Measurements from ENCODE around the gene ART1.
"Not testable (repeated sequence)": the region's sequence is repeated elsewhere in the genome, so short reads cannot be mapped to it uniquely, and the experiment has no call there.

ART1 gene

DNA sequence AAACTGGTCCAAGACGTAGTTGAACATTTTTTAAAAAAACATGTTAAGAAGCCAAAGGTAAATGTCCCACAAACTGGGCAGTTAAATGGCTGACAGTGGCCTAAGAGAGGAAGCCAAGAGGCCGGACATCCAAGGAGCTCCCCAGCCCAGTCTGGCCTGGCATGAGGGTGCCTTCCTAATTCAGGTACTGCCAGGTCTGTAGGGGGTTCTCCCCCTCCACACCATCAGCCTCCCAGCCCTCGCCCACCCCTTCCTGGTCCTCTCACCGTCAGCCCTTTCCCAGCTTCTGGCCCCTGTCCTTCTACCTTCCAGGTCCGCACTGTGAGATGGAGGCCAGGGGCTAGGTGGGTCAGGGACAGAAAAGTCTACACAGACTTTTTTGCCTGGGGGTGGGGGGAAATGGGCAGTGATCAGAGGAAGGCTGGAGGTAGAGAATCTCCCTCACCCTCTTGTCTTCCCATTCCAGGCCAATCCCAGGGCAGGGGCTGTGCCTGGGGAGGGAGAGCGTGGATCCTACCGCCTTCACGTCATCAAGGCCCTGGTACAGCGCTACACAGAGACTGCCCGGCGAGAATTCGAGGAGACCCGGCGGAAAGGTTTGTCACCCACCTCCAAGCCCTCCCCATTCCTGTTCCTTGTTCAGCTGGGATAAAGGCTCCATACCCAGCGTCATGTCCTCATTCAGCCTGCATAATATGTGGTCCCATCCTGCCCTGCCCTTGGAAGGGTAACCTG lies 9.1 kb upstream of the ART1 start:
- DNase-seq = no peak

DNA sequence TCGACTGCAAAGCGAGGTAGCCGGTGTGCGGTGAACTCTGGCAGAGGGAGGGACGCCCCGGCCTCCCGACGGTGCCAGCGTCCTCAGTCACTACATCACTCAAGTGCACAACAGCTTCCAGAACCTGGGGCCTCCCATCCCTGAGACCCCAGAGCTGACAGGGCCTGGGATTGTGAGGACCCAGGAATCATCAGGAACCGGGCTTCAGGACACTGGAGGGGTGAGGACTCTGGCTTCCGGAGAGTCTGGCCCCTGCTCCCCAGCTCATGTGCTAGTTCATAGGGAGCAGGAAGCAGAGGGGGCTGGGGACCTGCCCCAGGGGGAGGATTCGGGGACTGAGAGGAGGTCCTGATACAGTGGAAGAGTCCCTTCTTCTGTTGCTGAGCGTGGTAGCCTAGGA lies 7.7 kb upstream of the ART1 start:
- DNase-seq = no peak

DNA sequence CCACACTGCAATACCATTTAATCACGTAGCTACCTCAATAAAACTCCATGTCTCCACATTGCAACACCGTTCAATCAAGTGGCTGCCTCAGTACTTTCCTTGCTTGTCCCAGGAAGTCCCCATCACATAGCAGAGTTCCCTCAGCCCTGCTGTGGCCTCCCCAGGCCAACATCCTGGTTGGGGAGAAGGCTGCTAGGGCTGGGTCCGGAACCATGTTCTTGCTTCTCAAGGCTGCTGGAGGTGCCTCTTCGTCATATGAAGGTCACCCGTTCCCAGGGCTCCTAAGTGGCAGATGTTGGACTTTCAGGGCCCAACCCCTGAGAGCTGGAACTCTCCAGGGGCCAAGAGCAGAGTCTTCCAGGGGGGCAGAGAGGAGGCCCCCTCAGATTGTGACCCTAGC lies 6.4 kb upstream of the ART1 start:
- no peak for DNase-seq

GRCh38 chr11:3639841-3640240 lies 5.1 kb upstream of the ART1 start:
- no peak for DNase-seq

DNA sequence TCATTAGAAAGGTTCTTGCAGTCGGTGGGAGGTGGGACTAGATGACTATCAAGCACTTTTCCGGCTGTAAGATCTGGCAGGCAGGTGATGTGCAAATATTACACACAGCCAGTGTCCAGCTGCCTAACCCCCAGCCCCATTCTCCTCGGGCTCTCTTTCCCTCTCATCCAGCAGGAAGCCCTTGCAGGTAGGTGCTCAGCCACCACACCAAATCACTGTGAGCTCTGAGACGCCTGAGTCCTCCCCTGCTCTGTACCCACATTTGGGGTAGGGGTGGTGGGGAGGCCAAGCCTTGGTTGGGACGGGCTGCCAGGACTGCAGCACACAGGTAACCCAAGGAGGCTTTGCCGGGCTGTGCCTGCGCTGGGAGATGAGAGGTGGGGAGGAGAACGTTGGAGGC lies 3.7 kb upstream of the ART1 start:
- no peak for DNase-seq

GRCh38 chr11:3641701-3642070 lies 3.2 kb upstream of the ART1 start, which contains the start of gene ART5:
ART5 (minus strand) TSS chr11:3641992; CDS start chr11:3641862, 130 bp downstream.
- DNase-seq = no peak

- DNase-seq = peak; percentile 24 to 69 (median 46)
These were observed 2.6 kb upstream of the ART1 start for GRCh38 chr11:3642071-3642951.

DNA sequence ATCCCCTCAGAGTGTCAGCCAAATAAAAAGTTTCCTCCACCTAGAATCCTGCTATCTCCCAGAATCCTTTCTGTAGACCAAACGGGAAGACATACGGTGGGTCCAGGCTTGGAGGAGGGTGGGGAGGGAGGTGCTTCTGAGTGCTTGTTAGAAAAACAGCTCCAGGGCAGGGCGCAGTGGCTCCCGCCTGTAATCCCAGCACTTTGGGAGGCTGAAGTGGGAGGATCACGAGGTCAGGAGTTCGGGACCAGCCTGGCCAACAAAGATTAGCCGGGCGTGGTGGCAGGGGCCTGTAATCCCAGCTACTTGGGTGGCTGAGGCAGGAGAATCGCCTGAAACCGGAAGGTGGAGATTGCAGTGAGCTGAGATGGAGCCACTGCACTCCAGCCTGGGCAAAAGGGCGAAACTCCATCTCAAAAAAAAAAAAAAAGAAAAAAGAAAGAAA lies 1.8 kb upstream of the ART1 start:
- DNase-seq = not testable (repeated sequence)

GRCh38 chr11:3645552-3645951 lies 624 bp downstream of the ART1 start:
- DNase-seq = no peak

GRCh38 chr11:3648843-3649242 lies 3.9 kb downstream of the ART1 start:
- not testable (repeated sequence) for DNase-seq

DNA sequence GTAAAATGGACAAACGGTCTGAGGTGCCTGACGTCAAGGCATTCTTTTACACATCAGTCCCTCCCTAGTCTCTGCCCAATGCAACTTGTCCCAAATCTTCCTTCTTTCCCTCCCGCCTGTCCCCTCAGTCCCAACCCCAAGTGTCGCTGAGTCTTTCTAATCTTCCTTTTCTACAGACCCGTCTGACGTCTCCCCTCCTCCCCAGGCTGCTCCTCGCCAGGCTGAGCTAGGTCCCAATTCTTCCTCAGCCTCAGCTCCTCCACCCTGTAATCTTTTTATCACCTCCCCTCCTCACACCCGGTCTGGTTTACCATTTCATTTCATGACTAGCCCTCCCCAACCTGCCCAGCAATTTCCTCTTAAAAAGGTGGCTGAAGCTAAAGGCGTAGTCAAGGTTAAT lies 4.4 kb downstream of the ART1 start:
- not testable (repeated sequence) for DNase-seq

DNA sequence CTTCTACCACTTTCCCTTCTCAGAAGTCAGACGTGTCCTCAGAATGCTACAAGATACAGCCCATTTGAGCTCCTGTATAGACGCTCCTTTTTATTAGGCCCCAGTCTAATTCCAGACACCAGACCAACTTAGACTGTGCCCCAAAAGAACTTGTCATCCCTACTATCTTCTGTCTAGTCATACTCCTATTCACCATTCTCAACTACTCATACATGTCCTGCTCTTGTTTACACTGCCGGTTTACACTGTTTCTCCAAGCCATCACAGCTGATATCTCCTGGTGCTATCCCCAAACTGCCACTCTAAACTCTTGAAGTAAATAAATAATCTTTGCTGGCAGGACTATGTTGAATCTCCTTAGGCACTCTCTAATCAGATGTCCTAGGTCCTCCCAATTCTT lies 7.6 kb downstream of the ART1 start:
- not testable (repeated sequence) for DNase-seq

GRCh38 chr11:3655547-3655946 lies 10.6 kb downstream of the ART1 start:
- no peak for DNase-seq

DNA sequence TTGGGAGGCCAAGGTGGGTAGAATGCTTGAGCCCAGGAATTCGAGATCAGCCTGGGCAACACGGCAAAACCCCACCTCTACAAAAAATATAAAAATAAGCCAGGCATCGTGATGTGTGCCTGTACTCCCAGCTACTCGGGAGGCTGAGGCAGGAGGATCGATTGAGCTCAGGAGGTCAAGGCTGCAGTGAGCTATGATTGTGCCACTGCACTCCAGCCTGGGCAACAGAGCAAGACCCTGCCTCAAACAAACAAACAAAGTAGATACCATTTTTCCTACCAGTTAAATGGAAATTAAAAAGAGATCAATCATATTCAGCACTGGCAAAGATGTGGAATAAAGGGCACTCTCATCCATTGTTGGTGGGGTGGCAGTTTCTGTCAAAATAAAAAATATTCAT lies 12.4 kb downstream of the ART1 start:
- not testable (repeated sequence) for DNase-seq

DNA sequence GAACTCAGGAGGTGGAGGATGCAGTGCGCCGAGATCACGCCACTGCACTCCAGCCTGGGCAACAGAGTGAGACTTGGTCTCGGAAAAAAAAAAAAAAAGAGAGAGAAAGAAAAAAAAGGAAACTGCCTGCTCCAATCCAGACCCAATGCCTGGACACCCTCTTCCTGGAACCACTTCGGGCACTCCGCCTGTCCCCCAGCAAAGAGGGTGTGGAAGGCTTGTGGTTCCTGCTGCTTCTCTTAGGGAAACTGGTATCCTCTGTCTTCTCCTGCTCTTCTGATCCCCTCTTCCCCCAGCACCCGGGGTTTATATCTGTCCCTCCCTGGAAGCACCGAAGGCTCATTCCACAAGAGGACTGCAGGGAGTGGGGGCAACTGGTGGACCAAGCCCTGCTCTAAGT lies 13.3 kb downstream of the ART1 start:
- DNase-seq = no peak

DNA sequence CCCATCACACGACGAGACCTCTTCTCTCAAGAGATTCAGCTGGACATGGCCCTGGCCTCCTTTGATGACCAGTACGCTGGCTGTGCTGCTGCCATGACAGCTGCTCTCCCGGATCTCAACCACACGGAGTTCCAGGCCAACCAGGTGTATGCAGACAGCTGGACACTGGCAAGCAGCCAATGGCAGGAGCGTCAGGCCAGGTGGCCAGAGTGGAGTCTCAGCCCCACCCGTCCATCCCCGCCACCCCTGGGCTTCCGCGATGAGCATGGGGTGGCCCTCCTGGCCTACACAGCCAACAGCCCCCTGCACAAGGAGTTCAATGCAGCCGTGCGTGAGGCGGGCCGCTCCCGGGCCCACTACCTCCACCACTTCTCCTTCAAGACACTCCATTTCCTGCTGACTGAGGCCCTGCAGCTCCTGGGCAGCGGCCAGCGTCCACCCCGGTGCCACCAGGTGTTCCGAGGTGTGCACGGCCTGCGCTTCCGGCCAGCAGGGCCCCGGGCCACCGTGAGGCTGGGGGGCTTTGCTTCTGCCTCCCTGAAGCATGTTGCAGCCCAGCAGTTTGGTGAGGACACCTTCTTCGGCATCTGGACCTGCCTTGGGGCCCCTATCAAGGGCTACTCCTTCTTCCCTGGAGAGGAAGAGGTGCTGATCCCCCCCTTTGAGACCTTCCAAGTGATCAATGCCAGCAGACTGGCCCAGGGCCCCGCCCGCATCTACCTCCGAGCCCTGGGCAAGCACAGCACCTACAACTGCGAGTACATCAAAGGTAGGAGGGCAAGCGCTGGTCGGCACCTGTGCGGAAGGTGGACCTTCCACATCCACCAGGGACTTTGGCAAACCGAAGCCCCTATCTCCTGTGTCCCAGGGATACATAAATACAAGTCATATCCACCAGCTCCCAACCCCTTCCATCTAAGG lies 14.9 kb downstream of the ART1 start:
- DNase-seq = no peak

- no peak for DNase-seq
These were observed 16.0 kb downstream of the ART1 start for GRCh38 chr11:3660960-3661359.

DNA sequence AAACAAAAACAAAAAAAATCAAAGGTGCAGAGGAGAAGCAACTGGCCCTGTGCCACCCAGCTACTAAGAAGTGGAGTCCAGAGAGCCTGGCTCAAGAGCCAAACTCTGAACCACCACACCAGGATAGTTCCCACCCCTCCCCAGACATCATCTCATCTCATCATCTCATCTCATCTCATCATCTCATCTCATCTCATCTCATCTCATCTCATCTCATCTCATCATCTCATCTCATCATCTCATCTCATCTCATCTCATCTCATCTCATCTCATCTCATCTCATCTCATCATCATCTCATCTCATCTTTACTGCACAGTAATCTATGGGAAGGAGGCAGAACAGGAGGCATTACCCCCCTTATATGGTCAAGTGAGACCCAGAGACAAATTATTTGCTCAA lies 17.9 kb downstream of the ART1 start:
- DNase-seq = no peak

DNA sequence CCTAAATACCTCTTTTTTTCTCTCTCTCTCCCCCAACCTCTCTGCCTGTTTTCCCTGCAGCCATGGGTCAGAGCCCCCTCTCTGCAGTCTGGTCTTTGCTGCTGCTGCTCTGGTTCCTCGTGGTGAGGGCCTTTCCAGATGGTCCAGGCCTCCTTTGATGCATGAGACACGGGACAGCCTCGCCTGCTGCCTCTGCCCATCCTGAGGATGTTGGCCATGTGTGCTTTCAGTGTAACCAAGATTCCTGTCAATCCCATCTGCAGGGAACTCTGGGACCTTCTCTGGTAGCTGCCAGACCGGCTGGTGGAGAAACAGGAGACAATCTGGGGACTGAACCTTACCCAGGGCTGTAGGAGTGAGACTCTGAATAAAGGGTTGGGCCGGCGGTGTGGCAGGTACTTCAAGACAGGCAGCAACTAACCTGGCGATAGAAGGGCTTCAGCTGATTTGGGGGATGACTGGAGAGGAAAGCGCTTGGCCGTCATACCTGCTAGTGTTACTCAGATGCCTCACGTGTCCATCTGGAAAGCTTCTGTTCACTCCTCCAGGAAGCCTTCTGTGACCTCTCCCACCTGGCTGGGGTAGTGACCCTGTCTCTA lies 19.2 kb downstream of the ART1 start:
- DNase-seq = no peak

- DNase-seq = no peak
These were observed 20.6 kb downstream of the ART1 start for GRCh38 chr11:3665336-3666022.

DNA sequence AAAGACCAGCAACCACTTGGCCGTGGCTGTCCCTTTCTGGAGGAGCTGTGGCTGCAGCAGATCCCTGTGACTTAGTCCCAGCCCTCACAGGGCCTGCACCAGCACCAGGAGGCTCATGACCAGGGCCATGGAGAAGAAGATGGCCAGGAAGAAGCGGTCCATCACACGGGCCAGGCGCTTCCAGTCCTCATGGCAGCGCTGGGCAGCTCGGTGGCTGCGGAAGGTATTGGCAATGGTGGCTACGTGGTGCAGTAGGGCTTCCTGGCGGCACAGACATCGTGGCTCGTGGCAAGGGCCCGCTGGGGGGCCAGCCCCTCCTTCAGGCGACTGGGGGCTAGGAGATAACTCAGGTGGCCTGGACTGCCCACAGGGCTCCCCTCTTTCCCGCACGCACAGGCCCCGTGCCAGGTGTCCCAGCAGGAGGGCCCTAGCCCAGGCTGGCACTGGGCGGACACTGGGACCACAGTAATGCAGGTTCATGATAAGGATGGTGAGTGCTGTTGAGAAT lies 21.1 kb downstream of the ART1 start:
- DNase-seq = no peak
